Testis (tissue), 2 donors: Measurements from ENCODE around the gene LMTK3.

Experiments used
- POLR2A ChIP-seq: fragments of 450-650 bp; IDR thresholded peaks from one replicate; pipeline ENCODE4 v1.6.1; 2017; ENCODE audit warnings: antibody characterized with exemption, mild to moderate bottlenecking, moderate library complexity
- TF ChIP-seq, protein P1 (sequence below), 3 experiments: fragments of 450-650 bp in 2 of 3; fragments of 200-600 bp in 1 of 3; sonication (generic) in 1 of 3; IDR thresholded peaks; one replicate each; pipeline ENCODE4 v1.5.1; 2016 to 2019; ENCODE audit warnings: antibody characterized with exemption in 3 of 3, mild to moderate bottlenecking in 2 of 3, moderate library complexity in 1 of 3

- TF ChIP-seq, protein P1, sequence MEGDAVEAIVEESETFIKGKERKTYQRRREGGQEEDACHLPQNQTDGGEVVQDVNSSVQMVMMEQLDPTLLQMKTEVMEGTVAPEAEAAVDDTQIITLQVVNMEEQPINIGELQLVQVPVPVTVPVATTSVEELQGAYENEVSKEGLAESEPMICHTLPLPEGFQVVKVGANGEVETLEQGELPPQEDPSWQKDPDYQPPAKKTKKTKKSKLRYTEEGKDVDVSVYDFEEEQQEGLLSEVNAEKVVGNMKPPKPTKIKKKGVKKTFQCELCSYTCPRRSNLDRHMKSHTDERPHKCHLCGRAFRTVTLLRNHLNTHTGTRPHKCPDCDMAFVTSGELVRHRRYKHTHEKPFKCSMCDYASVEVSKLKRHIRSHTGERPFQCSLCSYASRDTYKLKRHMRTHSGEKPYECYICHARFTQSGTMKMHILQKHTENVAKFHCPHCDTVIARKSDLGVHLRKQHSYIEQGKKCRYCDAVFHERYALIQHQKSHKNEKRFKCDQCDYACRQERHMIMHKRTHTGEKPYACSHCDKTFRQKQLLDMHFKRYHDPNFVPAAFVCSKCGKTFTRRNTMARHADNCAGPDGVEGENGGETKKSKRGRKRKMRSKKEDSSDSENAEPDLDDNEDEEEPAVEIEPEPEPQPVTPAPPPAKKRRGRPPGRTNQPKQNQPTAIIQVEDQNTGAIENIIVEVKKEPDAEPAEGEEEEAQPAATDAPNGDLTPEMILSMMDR (IDR thresholded peaks at IDR 0.05), result no peak
- TF ChIP-seq POLR2A, result no peak
Measured at GRCh38 chr19:48530066-48530720, 18.6 kb upstream of the LMTK3 start.
